HG02970 (cell line): Measurements from ENCODE around the gene PIK3R2.

Experiments
- ATAC-seq: cut with Tn5 transposase; IDR thresholded peaks from one replicate; pipeline ENCODE4 v1.9.1; 2021; ENCODE audit warnings: mild to moderate bottlenecking, moderate library complexity, moderate number of reproducible peaks; ENCODE audit not compliant: unreplicated experiment, low FRiP score

PIK3R2 gene

GRCh38 chr19:18168673-18169381 lies 15.9 kb downstream of the PIK3R2 start:
- no peak for ATAC-seq

- no peak for ATAC-seq
These were observed 17.8 kb downstream of the PIK3R2 start for GRCh38 chr19:18170714-18171255.

GRCh38 chr19:18171605-18172327 lies 18.8 kb downstream of the PIK3R2 start:
- no peak for ATAC-seq

GRCh38 chr19:18172331-18173053 lies 19.5 kb downstream of the PIK3R2 start:
- ATAC-seq, result no peak

- ATAC-seq, result peak; percentile 9
These were observed 20.1 kb downstream of the PIK3R2 start for GRCh38 chr19:18173054-18173571.

GRCh38 chr19:18173572-18174288 lies 20.8 kb downstream of the PIK3R2 start, which contains the start of gene IFI30:
TSS of gene IFI30 (plus strand) at chr19:18173813. CDS start at chr19:18173842, 29 bp downstream.
- ATAC-seq, result peak; percentile 51

GRCh38 chr19:18174983-18175382 lies 22.0 kb downstream of the PIK3R2 start:
- no peak for ATAC-seq

GRCh38 chr19:18176367-18177310 lies 23.7 kb downstream of the PIK3R2 start:
- ATAC-seq, result no peak

- no peak for ATAC-seq
These were observed 27.0 kb downstream of the PIK3R2 start for GRCh38 chr19:18179957-18180356.

- no peak for ATAC-seq
These were observed 30.6 kb downstream of the PIK3R2 start for GRCh38 chr19:18183529-18183928.

- no peak for ATAC-seq
These were observed 32.6 kb downstream of the PIK3R2 start for GRCh38 chr19:18185538-18185937.

- no peak for ATAC-seq
These were observed 37.3 kb downstream of the PIK3R2 start for GRCh38 chr19:18190278-18190677.

GRCh38 chr19:18191640-18192062 lies 38.7 kb downstream of the PIK3R2 start:
- ATAC-seq, result no peak

- ATAC-seq, result peak; percentile 84
These were observed 39.9 kb downstream of the PIK3R2 start, which contains the start of gene MPV17L2 for GRCh38 chr19:18192673-18193387. TSS of gene MPV17L2 (plus strand) at chr19:18193218. CDS start at chr19:18193282, 64 bp downstream.

- ATAC-seq, result peak; percentile 17
These were observed 40.6 kb downstream of the PIK3R2 start for GRCh38 chr19:18193388-18194180.

- no peak for ATAC-seq
These were observed 41.2 kb downstream of the PIK3R2 start for GRCh38 chr19:18194181-18194530.

GRCh38 chr19:18194554-18195238 lies 41.7 kb downstream of the PIK3R2 start:
- ATAC-seq, result no peak
